ENCODE measurements around the gene CHAF1A.

Gene CHAF1A

GRCh38 chr19:4385291-4386040, 17.0 kb upstream of the CHAF1A start:
- no peak for DNase-seq

DNA sequence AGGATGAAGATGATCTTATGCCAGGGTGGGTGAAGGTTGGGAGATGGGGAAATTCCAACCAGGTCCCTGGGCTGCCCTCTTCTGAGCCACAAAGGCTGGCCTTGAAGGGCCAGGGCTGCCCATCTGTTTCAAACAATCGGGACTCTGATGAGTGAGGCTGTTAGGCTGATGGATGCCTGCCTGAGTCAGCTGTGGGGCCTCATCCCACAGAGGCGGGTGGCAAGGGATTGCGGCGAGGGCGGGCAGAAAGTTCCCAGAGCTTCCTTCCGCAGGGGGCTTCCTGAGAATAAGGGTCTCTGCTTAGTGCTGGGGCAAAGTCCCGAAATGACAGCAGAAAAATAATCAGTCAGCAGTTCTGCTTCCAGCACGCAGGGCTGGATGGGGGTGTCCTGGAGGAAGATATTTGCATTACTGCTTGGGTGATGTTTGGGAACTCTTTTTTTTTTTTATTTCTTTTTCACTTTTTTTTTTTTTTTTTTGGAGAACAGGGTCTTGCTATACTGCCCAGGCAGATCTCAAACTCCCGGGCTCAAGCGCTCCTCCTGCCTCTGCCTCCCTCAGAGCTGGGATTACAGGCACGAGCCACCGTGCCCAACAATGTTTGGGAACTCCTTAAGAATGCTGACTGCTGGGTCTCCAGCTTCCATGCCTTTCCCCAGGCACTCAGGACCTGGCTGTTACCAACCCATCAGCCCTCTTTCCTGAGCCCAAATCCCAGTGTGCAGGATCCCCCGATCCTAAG, 16.2 kb upstream of the CHAF1A start:
- DNase-seq: no peak

- no peak for DNase-seq
These were observed 13.9 kb upstream of the CHAF1A start for GRCh38 chr19:4388337-4389063.

- DNase-seq: no peak
These were observed 13.4 kb upstream of the CHAF1A start for GRCh38 chr19:4389064-4389375.

DNA sequence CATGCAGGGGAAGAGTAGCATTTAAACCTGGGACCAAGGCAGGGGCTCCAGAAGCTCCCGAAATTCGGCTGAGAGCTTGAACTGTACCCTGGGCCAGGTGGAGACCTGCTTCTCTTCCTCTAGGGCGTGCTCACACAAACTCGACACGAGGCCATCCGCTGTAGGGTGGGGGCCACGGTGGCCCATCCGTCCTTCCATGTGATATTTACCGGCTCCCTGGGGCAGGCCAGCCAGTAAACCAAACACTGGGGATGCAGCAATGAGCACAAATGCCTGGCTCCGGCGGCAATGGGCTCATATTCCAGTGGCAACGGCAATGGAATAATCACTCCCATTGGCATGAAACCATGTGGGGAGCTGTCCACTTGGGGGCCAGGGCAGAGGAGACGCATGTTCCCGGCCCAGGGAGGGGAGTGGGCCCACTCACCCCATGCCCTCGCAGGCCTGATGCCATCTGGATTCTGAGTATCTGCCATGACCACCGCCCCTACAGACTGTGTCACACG, 12.9 kb upstream of the CHAF1A start:
- DNase-seq: no peak

DNA sequence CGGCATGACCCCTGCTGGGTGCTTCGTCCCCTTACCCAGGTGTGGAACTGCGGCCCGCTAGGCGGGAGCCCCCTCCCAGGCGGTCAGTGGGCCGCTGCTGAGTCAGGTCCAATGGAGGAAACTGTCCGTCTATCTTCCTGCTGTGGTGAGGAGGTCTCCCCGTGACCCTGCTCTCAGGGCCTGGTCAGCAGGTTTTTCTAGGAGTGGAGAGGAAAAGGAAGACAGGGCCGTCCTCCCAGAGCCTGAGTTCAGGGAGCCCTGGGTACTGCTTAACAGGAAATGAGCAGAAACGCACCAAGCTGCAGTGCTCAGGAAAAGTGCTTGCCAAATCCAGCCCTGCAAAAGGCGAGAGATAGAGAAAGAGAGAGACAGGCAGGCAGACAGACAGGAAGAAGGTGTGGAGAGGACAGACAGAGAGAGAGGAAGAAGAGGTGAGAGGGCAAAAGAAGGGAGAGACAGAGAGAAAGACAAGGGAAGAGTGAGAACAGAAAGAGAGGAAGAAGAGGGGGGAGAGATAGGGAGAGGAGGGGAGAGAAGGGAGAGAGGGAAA, 12.3 kb upstream of the CHAF1A start:
- DNase-seq: no peak

- no peak for DNase-seq
These were observed 11.7 kb upstream of the CHAF1A start for GRCh38 chr19:4390567-4391305.

GRCh38 chr19:4391306-4391693, 11.1 kb upstream of the CHAF1A start:
- DNase-seq: no peak

- no peak for DNase-seq
These were observed 10.5 kb upstream of the CHAF1A start for GRCh38 chr19:4391701-4392483.

- DNase-seq: no peak
These were observed 8.4 kb upstream of the CHAF1A start for GRCh38 chr19:4393947-4394590.

DNA sequence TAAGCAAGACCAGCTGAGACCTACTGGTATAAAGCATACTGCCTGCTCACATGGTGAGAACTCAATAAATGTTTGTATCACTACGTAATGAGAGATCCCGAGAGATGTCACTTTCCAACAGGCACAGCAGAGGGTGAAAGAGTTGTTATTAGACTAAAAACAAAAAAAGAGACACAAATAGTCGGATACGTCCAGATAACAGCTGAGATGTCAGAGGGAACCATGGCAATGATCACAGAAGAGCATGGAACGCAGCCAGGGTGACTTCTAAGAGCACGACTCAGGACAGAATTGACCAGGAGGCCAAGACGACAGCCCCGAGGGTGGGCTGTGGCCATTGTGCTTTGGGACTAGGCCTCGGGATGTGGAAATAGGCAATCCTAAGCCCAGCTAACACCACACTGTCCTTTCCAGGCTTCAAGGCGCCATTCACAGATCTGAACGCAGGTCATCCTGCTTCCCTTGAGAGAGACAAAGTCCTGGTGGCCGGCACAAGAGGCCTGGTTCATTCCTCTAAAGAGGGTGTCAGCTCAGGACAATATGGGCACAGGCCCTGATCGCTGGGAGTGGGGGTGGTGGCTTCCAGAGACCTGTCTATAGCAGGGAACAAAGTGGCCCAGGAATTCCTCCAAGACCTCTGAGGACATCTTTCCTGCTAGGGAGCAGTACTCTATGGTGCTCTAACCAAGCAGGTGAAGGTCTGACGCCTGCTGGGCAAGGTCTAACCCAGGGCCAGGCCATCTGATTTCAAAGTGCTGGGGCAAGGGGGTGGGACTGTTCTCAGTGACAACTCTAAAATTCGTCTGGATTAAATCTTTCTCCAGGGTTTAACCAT, 5.3 kb upstream of the CHAF1A start:
- DNase-seq: no peak

DNA sequence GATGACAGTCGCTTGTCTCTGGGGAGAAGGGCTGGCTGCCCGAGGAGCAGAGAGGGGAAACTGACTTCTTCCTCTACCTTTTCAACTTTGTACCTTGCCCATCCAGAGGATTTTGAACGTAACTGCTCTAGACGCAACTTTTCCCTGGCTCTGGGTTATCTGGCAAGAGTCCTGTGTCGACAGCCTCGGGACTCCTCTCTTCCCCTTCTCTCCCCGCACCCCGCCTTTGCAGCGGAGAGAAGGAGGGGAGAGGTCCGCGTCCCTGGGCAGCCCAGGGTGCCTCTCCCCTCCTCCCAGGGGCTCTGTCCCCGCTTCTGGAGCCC, 2.7 kb upstream of the CHAF1A start:
- DNase-seq: no peak

GRCh38 chr19:4400135-4400936, 2.1 kb upstream of the CHAF1A start, which contains the start of gene SH3GL1:
Gene SH3GL1 (minus strand): TSS chr19:4400547. CDS start chr19:4400368, 179 bp downstream.
- DNase-seq: peak; percentile 91

DNA sequence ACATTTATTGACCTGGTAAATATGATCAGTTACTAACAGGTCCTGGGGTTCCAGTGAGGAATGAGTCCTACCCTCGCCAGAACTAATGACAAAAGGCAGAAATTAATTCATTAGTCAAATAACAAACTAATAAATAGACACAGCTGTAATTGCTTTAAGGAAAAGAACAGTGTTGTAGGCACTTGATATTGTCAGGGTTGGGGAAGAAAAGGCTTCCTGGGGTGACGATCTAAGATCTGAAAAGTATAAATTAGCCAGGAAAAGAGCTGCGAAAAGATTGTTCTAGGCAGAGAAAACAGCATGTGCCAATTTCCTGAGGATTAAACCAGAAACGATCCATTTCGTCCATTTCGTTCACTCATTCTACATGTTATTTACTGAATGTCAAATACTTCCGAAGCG, 670 bp upstream of the CHAF1A start:
- DNase-seq: no peak

DNA sequence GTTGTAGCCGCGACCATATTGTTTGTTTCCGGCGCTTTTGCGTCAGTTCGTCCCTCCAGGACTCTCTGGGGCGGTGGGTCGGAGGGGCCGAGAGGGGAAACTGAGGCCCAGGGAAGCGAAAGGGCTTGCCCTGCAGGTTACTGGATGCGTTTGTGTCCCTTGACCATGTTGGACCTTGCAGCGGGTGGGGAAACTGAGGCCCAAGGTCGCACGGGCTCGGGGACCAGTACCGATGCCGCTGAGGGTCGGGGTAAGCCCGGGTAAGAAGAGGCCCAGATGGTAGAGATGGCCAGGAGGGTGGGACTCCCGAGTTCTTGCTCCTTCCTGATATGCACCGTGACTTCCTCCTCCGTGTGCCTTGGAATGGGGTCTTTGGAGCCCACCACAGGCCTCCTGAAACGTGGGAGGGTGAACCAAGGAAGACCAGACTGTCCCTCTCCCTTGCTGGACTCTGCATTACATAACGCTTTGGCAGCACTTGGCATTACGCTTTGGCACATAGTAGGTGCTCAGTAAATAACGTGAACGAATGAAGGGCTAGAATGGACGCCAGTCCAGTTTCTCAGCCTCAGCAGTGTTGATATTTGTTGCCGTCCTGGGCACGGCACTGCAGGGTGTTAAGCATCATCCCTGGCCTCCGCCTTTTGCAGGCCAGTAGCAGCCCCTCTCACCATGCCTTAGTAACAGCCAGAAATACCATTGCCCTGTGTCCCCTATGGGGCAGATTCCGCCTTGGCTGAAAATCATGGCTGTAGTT, 743 bp downstream of the CHAF1A start:
- DNase-seq: no peak

DNA sequence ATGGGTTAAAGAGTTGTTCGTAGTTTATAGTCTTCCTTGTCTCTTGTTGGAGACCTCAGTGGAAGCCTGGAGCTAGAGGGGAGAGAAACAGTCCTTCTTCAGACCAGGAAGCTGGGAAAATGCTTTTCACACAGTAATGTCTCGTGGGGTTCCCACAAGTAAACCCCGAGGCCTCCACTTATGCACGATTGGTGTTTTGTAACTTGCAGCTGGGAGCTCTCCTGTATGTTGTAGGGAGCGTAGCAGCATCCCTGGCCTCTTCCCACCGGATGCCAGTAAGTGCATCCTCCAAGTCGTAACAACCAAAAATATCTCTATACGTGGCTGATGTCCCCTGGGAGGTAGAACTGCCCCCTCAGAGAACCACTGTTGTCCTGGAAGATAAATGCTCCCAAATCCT, 3.5 kb downstream of the CHAF1A start:
- no peak for DNase-seq

GRCh38 chr19:4406626-4407025, 4.2 kb downstream of the CHAF1A start:
- no peak for DNase-seq

GRCh38 chr19:4409123-4409933, 6.9 kb downstream of the CHAF1A start:
- DNase-seq: no peak
